Glutamatergic neuron (in vitro differentiated cells): ENCODE measurements around the gene ALS2. TPM values are rescaled to one million over a fixed set of nuclear protein-coding genes. Genes with fewer than 3 reads are reported as not detected.

Source experiments
- DNase-seq: peaks from one replicate; pipeline ENCODE4 v3.0.0; 2022
- H3K27ac Mint-ChIP-seq: one replicate; pipeline ENCODE4 v1.8.0; 2020; ENCODE audit warnings: mild to moderate bottlenecking, mixed read lengths, inconsistent platforms; ENCODE audit not compliant: unreplicated experiment
- H3K27me3 Mint-ChIP-seq: one replicate; pipeline ENCODE4 v1.8.0; 2020; ENCODE audit warnings: mild to moderate bottlenecking, moderate library complexity, mixed read lengths, inconsistent platforms; ENCODE audit not compliant: unreplicated experiment
- H3K36me3 Mint-ChIP-seq: one replicate; pipeline ENCODE4 v1.8.0; 2020; ENCODE audit warnings: mild to moderate bottlenecking, mixed read lengths, inconsistent platforms; ENCODE audit not compliant: unreplicated experiment
- H3K4me1 Mint-ChIP-seq: one replicate; pipeline ENCODE4 v1.8.0; 2020; ENCODE audit warnings: mild to moderate bottlenecking, low read depth, mixed read lengths, inconsistent platforms; ENCODE audit not compliant: unreplicated experiment
- H3K4me3 Mint-ChIP-seq: one replicate; pipeline ENCODE4 v1.8.0; 2020; ENCODE audit warnings: mild to moderate bottlenecking, mixed read lengths, inconsistent platforms; ENCODE audit not compliant: unreplicated experiment
- H3K9me3 Mint-ChIP-seq: one replicate; pipeline ENCODE4 v1.8.0; 2020; ENCODE audit warnings: mild to moderate bottlenecking, moderate library complexity, mixed read lengths, inconsistent platforms; ENCODE audit not compliant: unreplicated experiment
- CTCF ChIP-seq: fragments of 200-600 bp; sonication (generic); IDR thresholded peaks from one replicate; pipeline ENCODE4 v1.5.0; 2021; ENCODE audit not compliant: partially characterized antibody, unreplicated experiment
- total RNA-seq: library from RNA; stranded (reverse); fragmentation: NEBNext Ultra II Directional; extraction: Animal tissue kit (Norgen Biotek cat#: 25700); gene quantifications from one replicate; pipeline ENCODE4 v1.2.1, GENCODE V29; 2021; ENCODE audit not compliant: unreplicated experiment

ALS2 gene
- total RNA-seq, 1 donor from 2014 or later = 44.0 TPM

GRCh38 chr2:201790989-201791388 is 10.3 kb upstream of the ALS2 start:
- H3K27ac Mint-ChIP-seq = no peak overlapping the region
- H3K4me3 Mint-ChIP-seq = no peak overlapping the region
- H3K27me3 Mint-ChIP-seq = peaks cover 2% of the 10 kb centered on the region
- no peak for DNase-seq
- no peaks in the 10 kb centered on the region for H3K36me3 Mint-ChIP-seq
- H3K4me1 Mint-ChIP-seq = no peaks in the 10 kb centered on the region
- H3K9me3 Mint-ChIP-seq = no peaks in the 10 kb centered on the region
- TF ChIP-seq CTCF = no peak

- TF ChIP-seq CTCF = no peak
- no peaks in the 10 kb centered on the region for H3K36me3 Mint-ChIP-seq
- no peaks in the 10 kb centered on the region for H3K9me3 Mint-ChIP-seq
- H3K4me1 Mint-ChIP-seq = no peaks in the 10 kb centered on the region
- no peak overlapping the region for H3K4me3 Mint-ChIP-seq
- DNase-seq = no peak
- no peak overlapping the region for H3K27ac Mint-ChIP-seq
- H3K27me3 Mint-ChIP-seq = peaks cover 2% of the 10 kb centered on the region
Observed at GRCh38 chr2:201790291-201790690, 9.6 kb upstream of the ALS2 start.

- no peak overlapping the region for H3K4me3 Mint-ChIP-seq
- H3K27ac Mint-ChIP-seq = no peak overlapping the region
- no peak for DNase-seq
- TF ChIP-seq CTCF = no peak
- H3K27me3 Mint-ChIP-seq = peaks cover 2% of the 10 kb centered on the region
- no peaks in the 10 kb centered on the region for H3K9me3 Mint-ChIP-seq
- no peaks in the 10 kb centered on the region for H3K4me1 Mint-ChIP-seq
- H3K36me3 Mint-ChIP-seq = no peaks in the 10 kb centered on the region
Observed at GRCh38 chr2:201789395-201789794, 8.7 kb upstream of the ALS2 start.

- no peaks in the 10 kb centered on the region for H3K4me1 Mint-ChIP-seq
- H3K27me3 Mint-ChIP-seq = peaks cover 2% of the 10 kb centered on the region
- no peak for DNase-seq
- no peaks in the 10 kb centered on the region for H3K9me3 Mint-ChIP-seq
- no peaks in the 10 kb centered on the region for H3K36me3 Mint-ChIP-seq
- H3K27ac Mint-ChIP-seq = no peak overlapping the region
- TF ChIP-seq CTCF = no peak
- no peak overlapping the region for H3K4me3 Mint-ChIP-seq
Observed at GRCh38 chr2:201788371-201788770, 7.6 kb upstream of the ALS2 start.

GRCh38 chr2:201786471-201786870 is 5.7 kb upstream of the ALS2 start:
- H3K27ac Mint-ChIP-seq = no peak overlapping the region
- no peak overlapping the region for H3K4me3 Mint-ChIP-seq

More at GRCh38 chr2:201786471-201786870, 5.7 kb upstream of the ALS2 start:
- Mint-ChIP-seq H3K36me3 (no peaks in the 10 kb centered on the region), H3K9me3 (peaks cover 3% of the 10 kb centered on the region), H3K27me3 (peaks cover 7% of the 10 kb centered on the region), H3K4me1 (peaks cover 5% of the 10 kb centered on the region)
- no peak for TF ChIP-seq CTCF
- DNase-seq = no peak
